SJSA1 (cell line): ENCODE data around the gene CELF1. TPM values are rescaled to one million over a fixed set of nuclear protein-coding genes. Genes with fewer than 3 reads are reported as not detected.
A peak's percentile ranks its signal among the peaks of the same experiment; 100 is the strongest.
"Not testable (repeated sequence)": the region's sequence is repeated elsewhere in the genome, so short reads cannot be mapped to it uniquely, and the experiment has no call there.

Experiments used
- DNase-seq, 2 experiments: peaks; one replicate each; pipeline ENCODE4 v3.0.0-alpha.2; 2015 to 2020; ENCODE audit warnings: low spot score in 2 of 2, low read depth in 1 of 2
- H3K27ac ChIP-seq: fragments of 250-450 bp; sonication (Bioruptor Pico); 2 replicates; pipeline ENCODE4 v1.5.1; 2020; ENCODE audit warnings: mild to moderate bottlenecking, moderate library complexity
- H3K27me3 ChIP-seq: fragments of 250-450 bp; sonication (Bioruptor Pico); replicated peaks from 2 replicates; pipeline ENCODE4 v1.5.1; 2020; ENCODE audit warnings: mild to moderate bottlenecking, moderate library complexity
- H3K36me3 ChIP-seq: fragments of 250-450 bp; sonication (Bioruptor Pico); 2 replicates; pipeline ENCODE4 v1.5.1; 2020; ENCODE audit warnings: mild to moderate bottlenecking
- H3K4me1 ChIP-seq: fragments of 250-450 bp; sonication (Bioruptor Pico); replicated peaks from 2 replicates; pipeline ENCODE4 v1.6.1; 2021; ENCODE audit warnings: mild to moderate bottlenecking
- H3K4me3 ChIP-seq: fragments of 250-450 bp; sonication (Bioruptor Pico); 2 replicates; pipeline ENCODE4 v1.5.1; 2020; ENCODE audit warnings: mild to moderate bottlenecking
- H3K9me3 ChIP-seq: fragments of 250-450 bp; sonication (Bioruptor Pico); replicated peaks from 2 replicates; pipeline ENCODE4 v1.5.1; 2020; ENCODE audit warnings: mild to moderate bottlenecking
- total RNA-seq: library from RNA; depleted of rRNA; stranded (reverse); fragments of >200 nt; shearing (Covaris generic); gene quantifications from 2 replicates; pipeline ENCODE4 v1.2.3, GENCODE V29; 2014

Gene CELF1
- total RNA-seq, 1 experiment from 2014 or later = 77.6 TPM

DNA sequence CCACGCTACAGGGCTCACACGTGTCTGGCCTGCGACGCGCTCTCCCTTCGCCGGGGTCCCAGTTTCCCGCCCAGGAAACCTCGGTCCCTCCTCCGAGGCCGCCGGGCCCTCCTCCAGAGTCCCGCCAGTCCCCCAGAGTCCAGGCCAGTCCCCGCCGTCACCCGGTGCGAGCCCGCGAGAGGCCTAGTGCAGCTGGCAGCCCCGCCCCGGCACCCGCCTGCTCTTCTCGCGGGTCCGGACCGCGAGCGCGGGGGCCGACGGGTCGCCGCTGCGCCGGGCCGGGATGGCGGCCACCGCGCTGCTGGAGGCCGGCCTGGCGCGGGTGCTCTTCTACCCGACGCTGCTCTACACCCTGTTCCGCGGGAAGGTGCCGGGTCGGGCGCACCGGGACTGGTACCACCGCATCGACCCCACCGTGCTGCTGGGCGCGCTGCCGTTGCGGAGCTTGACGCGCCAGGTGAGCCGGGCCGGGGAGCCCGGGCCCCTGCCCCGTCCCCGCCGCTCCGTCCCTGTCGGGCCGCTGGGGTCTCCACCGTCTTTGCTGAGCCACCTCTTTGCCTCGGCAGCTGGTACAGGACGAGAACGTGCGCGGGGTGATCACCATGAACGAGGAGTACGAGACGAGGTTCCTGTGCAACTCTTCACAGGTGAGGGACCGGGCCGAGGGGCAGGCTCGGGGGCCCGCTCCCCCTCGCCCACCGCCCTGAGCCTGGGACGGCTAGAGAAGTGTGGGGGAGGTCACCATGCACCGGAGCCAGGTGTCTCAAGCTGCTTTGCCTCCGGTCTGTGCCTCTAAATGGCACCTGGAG is 12.6 kb upstream of the CELF1 start, which contains the start of gene PTPMT1:
Gene PTPMT1, plus strand, starts transcription at position 260 of the 809 bp plus-strand sequence. Its CDS starts 24 bp downstream, at position 284.
- no peaks in the 10 kb centered on the region for H3K9me3 ChIP-seq
- no peaks in the 10 kb centered on the region for H3K27me3 ChIP-seq
- H3K36me3 ChIP-seq = peaks cover 40% of the 10 kb centered on the region
- peaks cover 16% of the 10 kb centered on the region for H3K4me1 ChIP-seq
- DNase-seq = peak; percentile 62 to 82
- peak within 1 kb of the TSS; percentile 89 for H3K4me3 ChIP-seq
- peak within 1 kb of the TSS; percentile 48 for H3K27ac ChIP-seq

DNA sequence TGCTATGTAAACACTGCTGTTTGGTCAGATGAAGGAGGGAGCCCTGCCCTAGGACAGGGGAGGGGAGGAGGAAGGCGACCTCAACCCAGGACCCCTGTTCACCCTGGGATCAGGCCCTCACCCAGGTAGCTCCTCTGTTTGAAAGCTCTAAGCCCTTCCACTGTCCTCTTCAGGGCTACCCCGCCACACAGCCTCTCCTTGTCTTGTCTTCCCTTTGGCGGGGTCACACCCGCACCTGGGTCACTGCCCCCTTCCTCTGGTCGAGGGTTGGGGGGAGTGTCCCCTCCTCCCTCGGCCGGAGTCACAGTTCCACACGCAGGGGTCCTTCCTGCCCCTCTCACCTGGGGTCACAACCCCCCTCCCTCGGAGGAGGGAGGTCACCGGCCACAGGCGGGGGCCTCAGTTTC is 12.0 kb upstream of the CELF1 start:
- no peaks in the 10 kb centered on the region for H3K9me3 ChIP-seq
- peaks cover 16% of the 10 kb centered on the region for H3K4me1 ChIP-seq
- H3K36me3 ChIP-seq = peaks cover 34% of the 10 kb centered on the region
- H3K4me3 ChIP-seq = peak overlapping the region; percentile 89
- peak overlapping the region; percentile 48 for H3K27ac ChIP-seq
- no peak for DNase-seq
- H3K27me3 ChIP-seq = no peaks in the 10 kb centered on the region

DNA sequence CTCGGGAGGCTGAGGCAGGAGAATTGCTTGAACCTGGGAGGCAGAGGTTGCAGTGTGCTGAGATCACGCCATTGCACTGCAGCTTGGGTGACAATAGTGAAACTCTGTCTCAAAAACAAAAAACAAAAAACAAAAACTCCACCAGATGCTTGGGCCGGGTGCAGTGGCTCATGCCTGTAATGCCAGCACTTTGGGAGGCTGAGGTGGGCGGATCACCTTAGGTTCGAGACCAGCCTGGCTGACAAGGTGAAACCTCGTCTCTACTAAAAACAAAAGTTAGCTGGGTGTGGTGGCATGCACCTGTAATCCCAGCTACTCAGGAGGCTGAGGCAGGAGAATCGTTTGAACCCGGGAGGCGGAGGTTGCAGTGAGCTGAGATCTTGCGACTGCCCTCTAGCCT is 11.4 kb upstream of the CELF1 start:
- H3K4me1 ChIP-seq = peaks cover 16% of the 10 kb centered on the region
- not testable (repeated sequence) for H3K27ac ChIP-seq, H3K4me3 ChIP-seq, H3K9me3 ChIP-seq, H3K27me3 ChIP-seq, DNase-seq
- H3K36me3 ChIP-seq = peaks cover 29% of the 10 kb centered on the region

DNA sequence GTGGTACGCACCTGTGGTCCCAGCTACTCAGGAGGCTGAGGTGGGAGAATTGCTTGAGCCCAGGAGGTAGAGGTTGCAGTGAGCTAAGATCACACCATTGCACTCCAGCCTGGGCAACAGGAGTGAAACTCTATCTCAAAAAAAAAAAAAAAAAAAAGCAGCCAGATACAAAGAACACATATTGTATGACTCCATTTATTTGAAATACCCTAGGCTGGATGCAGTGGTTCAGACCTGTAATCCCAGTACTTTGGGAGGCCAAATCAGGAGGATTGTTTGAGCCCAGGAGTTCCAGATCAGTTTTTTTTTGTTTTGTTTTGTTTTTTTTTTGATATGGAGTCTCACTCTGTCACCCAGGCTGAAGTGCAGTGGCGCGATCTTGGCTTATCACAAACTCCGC is 9.5 kb upstream of the CELF1 start:
- H3K4me3 ChIP-seq, H3K9me3 ChIP-seq, H3K27ac ChIP-seq, DNase-seq, H3K27me3 ChIP-seq: not testable (repeated sequence)
- H3K4me1 ChIP-seq = peaks cover 16% of the 10 kb centered on the region
- H3K36me3 ChIP-seq = peaks cover 16% of the 10 kb centered on the region

DNA sequence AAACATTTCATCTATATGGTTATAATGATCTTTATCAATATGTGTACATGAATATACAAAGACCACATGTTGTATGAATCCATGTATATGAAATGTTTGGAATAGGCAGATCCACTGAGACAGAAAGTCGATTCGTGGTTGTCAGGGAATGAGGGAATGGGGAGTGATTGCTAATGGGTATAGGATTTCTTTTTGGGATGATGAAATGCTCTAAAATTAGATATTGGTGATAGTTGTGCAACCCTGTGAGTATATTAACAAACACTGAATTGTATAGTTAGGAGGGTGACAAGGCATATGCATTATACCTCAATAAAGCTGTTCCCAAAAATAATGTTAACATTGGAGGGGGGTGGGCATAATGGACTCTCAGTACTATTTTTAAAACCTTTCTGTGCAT is 7.5 kb upstream of the CELF1 start:
- Histone ChIP-seq H3K27me3 (no peaks in the 10 kb centered on the region), H3K4me3 (no peak overlapping the region), H3K27ac (no peak overlapping the region), H3K36me3 (peaks cover 4% of the 10 kb centered on the region), H3K4me1 (peaks cover 6% of the 10 kb centered on the region), H3K9me3 (no peaks in the 10 kb centered on the region)
- no peak for DNase-seq

DNA sequence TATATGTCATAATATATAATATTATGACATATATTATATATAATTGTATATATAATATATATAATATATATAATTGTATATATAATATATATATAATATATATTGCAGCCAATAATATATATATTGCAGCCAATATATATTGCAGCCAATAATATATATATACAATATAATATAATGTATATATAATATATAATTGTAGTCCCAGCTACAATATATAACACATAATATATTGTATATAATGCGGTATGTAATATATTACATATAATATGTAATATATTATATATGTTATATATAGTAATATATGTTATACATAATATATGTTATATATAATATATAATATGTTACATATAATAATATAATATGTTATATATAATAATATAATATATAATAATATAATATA is 5.8 kb upstream of the CELF1 start:
- no peak for DNase-seq
- Histone ChIP-seq H3K27me3 (no peaks in the 10 kb centered on the region), H3K4me3 (no peak overlapping the region), H3K36me3 (no peaks in the 10 kb centered on the region), H3K27ac (no peak overlapping the region), H3K4me1 (no peaks in the 10 kb centered on the region), H3K9me3 (no peaks in the 10 kb centered on the region)

DNA sequence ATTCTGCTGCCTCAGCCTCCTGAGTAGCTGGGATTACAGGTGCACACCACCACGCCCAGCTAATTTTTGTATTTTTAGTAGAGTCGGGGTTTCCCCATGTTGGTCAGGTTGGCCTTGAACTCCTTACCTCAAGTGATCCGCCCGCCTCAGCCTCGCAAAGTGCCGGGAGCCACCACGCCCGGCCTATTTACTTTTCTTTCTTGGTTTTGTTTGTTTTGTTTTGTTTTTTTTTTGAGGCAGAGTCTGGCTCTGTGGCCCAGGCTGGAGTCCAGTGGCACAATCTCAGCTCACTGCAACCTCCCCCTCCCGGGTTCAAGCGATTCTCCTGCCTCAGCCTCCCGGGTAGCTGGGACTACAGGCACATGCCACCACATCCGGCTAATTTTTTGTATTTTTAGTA is 4.1 kb upstream of the CELF1 start:
- H3K4me1 ChIP-seq, DNase-seq, H3K36me3 ChIP-seq, H3K27me3 ChIP-seq, H3K4me3 ChIP-seq, H3K9me3 ChIP-seq, H3K27ac ChIP-seq: not testable (repeated sequence)

DNA sequence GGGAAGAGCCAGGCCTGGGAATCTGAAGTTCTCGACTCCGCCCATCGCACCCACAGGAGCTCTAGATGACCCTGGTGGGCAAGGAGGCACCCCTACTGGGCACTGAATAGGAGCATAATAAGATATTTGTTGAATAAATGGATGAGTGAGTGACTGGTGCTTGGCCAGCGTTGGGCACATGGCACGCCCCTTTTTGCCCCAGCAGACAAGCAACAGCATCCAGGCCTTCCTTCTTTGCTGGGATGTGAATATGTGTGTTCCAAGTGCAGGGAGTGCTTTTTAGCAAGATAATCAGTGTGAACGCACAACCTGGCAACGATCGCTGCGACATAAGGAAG is 443 bp upstream of the CELF1 start:
- no peaks in the 10 kb centered on the region for H3K9me3 ChIP-seq
- peak overlapping the region; percentile 68 for H3K4me3 ChIP-seq
- H3K27me3 ChIP-seq = no peaks in the 10 kb centered on the region
- no peak overlapping the region for H3K27ac ChIP-seq
- DNase-seq = no peak
- H3K36me3 ChIP-seq = peaks cover 37% of the 10 kb centered on the region
- H3K4me1 ChIP-seq = peaks cover 10% of the 10 kb centered on the region

DNA sequence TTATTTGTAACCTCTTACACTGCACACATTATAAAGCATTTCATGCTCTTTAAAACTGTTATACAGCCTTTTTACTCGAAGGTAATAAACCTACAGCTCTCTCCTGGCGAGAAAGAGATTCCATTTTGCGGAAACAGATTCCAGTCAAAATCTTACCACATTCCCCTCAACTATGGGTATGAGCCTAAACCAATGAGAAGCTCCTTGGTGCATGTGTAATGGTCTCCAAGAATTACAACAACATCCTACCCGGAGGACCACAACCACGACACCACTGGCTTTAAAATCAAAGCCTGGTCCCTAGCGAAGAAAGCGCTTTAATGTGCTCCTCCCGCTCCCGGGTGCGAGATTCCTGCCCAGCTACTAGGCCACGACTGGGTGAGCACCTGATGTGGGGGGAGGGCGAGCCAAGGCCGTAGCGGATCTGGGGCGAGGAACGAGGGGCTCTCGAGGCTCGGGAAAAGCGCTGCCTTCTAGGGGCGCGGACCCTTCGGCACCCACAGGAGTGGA is 821 bp downstream of the CELF1 start:
- DNase-seq = peak in 1 of 2 experiments; percentile 45
- H3K9me3 ChIP-seq = no peaks in the 10 kb centered on the region

DNA sequence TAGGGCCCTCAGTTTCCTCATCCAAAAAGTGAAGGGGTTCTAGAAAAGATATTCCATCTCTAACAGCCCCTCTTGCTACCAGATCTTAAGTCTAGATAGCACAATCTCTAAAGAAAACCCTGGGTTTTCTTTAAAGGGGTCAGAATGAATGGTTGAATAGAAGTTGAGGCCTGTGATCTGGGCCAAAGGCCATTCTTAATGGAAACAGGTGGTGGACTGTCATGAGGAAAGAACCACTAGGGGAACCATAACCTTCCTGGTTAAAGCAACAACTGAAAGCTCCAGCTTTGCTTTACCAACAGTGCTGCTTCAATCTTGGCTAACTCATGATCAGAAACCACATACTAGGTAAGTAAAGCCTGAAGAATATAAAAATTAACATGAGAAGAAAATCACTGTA is 1.8 kb downstream of the CELF1 start:
- DNase-seq = no peak
- Histone ChIP-seq H3K27me3 (no peaks in the 10 kb centered on the region), H3K4me1 (peaks cover 10% of the 10 kb centered on the region), H3K4me3 (peak overlapping the region; percentile 68; the same call in 1 of the 2 replicates), H3K9me3 (no peaks in the 10 kb centered on the region), H3K27ac (no peak overlapping the region), H3K36me3 (peaks cover 39% of the 10 kb centered on the region)

More for the DNA sequence above, 821 bp downstream of the CELF1 start:
- H3K4me3 ChIP-seq = peak overlapping the region; percentile 68
- H3K27ac ChIP-seq = peak overlapping the region; percentile 52
- no peaks in the 10 kb centered on the region for H3K27me3 ChIP-seq
- H3K4me1 ChIP-seq = peaks cover 10% of the 10 kb centered on the region
- H3K36me3 ChIP-seq = peaks cover 39% of the 10 kb centered on the region

DNA sequence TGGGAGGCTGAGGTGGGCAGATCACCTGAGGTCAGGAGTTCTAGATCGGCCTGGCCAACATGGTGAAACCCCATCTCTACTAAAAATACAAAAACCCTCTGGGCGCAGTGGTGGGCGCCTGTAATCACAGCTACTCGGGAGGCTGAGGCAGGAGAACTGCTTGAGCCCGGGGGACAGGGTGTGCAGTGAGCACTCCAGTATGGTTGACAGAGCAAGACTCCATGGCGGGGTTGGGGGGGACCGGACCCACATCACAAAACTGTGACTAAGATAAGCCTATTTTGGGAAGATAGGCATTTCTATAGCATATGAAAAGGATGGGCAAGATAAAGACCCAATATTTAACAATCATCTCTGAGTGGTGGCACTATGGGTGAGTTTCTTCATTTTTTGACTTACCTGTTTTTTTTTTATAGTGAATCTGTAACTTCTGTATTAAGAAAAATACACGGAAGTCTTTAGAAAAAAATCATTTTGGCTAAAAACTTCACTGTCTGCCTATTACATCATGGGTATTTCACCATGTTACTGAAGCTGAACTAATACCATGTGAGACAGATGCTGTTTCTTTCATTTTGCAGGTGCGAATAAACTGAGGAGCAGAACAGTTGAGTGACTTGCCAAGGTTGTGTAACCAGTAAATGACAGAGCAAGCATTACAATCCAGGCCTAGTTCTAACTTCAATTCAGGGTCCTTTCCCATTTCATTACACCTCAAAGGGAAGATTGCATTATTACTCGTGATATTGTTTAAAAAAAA is 2.5 kb downstream of the CELF1 start:
- Histone ChIP-seq H3K27ac (no peak overlapping the region), H3K4me3 (no peak overlapping the region), H3K27me3 (no peaks in the 10 kb centered on the region), H3K4me1 (peaks cover 10% of the 10 kb centered on the region), H3K36me3 (peaks cover 40% of the 10 kb centered on the region), H3K9me3 (no peaks in the 10 kb centered on the region)
- no peak for DNase-seq

DNA sequence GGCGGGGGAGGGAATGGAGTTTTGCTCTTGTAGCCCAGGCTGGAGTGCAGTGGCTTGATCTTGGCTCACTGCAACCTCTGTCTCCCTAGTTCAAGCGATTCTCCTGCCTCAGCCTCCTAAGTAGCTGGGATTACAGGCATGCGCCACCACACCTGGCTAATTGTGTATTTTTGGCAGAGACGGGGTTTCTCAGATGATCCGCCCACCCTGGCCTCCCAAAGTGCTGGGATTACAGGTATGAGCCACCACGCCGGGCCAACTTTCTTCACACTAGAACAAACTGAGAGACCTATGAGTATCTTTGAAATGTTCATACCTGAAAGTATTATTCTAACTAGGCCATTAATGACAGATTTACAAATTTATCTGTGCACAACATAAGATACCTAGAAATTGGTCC is 6.7 kb downstream of the CELF1 start:
- H3K9me3 ChIP-seq, H3K27me3 ChIP-seq, DNase-seq, H3K27ac ChIP-seq, H3K4me3 ChIP-seq, H3K4me1 ChIP-seq: not testable (repeated sequence)
- peaks cover 36% of the 10 kb centered on the region for H3K36me3 ChIP-seq

DNA sequence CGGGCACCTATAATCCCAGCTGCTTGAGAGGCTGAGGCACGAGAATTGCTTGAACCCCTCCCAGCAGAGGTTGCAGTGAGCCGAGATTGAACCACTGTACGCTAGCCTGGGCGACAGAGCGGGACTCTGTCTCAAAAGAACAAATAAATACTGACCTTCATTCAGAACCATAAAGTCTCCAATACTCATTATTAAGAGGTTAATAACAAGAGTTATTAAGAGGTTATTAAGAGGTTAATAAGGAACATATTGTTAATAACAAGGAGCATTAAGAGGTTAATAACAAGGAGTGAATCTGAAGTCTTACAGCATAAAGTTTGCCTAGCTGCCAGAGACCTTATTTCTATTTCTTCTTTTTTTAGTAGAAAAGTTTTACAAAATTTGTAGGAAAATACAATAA is 7.6 kb downstream of the CELF1 start:
- DNase-seq = no peak
- Histone ChIP-seq H3K27ac (no peak overlapping the region), H3K4me3 (no peak overlapping the region), H3K27me3 (no peaks in the 10 kb centered on the region), H3K36me3 (peaks cover 28% of the 10 kb centered on the region), H3K4me1 (peaks cover 13% of the 10 kb centered on the region), H3K9me3 (no peaks in the 10 kb centered on the region)

DNA sequence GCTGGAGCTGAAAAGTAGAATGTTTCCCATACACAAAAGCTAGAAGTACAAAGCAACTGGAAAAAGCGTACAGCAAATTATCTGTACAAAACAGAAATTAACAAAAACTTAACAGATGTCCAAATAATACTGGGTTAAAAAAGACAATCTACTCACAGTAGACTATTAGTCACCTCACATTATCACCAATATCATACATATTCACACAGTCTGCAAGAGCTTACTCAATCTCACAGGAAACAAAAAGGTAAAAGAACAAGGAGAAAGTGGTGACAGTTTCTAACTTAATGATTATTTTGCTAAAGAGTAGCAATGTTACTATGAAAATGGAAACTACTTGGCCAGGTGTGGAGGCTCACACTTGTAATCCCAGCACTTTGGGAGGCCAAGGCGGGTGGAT is 11.9 kb downstream of the CELF1 start:
- H3K4me3 ChIP-seq = no peak overlapping the region
- 0 out of 2 replicates have a peak overlapping the region, but pooled peaks have one; percentile 16 for H3K27ac ChIP-seq
- H3K27me3 ChIP-seq = no peaks in the 10 kb centered on the region
- H3K9me3 ChIP-seq = no peaks in the 10 kb centered on the region
- H3K36me3 ChIP-seq = peaks cover 19% of the 10 kb centered on the region
- DNase-seq = no peak
- H3K4me1 ChIP-seq = peaks cover 37% of the 10 kb centered on the region
